ENCODE results near the gene TMEM117.
"Not testable (repeated sequence)": the region's sequence is repeated elsewhere in the genome, so short reads cannot be mapped to it uniquely, and the experiment has no call there.

TMEM117 gene

GRCh38 chr12:44029194-44029593 lies 193.3 kb downstream of the TMEM117 start:
- no peak for DNase-seq

DNA sequence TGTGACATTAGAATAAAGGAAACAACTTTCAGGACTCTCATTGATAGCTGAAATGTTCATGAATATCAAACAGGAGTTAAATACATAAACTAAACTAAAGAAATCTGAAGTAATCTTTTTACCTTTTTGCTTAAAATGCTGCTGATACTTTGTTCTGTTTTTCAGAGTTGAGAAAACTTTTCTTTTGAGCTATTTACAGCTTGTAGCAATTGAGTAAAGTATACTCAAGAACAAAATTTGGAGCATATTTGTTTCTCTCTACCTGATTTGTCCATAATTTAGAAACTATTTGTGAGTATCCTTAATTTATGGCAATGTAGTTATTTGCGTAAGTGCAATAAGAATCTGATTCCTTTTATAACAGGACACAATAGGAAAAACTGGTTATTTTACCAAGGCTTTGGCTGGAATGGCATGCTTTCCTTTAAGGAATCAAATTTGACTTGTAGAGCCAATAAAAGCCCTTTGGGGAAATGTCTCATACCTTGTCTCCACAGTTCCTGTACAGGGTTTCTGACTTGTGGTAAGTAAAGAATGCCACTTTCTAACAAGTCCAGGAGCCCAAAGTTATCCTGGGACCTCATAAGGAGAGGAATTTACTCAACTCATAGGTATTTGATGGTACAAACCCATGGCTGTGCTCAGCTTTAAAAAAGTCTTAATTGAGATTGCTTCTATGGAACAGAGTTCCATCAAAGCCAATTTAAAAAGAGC lies 195.7 kb downstream of the TMEM117 start:
- no peak for DNase-seq

GRCh38 chr12:44034906-44035305 lies 199.0 kb downstream of the TMEM117 start:
- DNase-seq, result no peak

DNA sequence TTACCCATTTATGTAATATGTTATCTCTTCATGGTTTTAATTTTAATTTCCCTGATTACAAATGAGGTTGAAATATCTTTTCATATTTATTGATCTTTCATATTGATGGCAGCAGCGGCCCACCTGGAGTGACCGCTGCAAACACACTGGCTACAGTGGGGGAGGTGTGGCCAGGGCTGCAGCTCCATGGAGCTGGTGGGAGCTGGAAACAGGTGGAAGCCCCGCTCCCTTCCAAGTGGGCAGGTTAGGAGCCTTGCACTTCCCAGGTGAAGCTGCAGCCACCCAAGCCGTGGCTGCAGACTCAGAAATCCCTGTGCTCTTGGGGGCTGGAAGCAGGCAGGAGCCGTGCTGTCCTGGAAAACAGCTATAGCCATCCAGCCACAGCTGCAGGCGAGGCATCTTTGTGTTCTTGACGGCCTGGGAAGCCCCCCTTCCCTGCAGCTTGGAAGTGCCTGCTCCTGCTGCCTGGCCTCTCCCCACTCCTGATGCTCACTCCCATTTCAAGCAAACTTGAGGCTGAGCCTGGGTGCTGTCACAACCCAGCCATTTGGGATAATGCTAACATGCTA lies 201.1 kb downstream of the TMEM117 start:
- DNase-seq, result no peak

DNA sequence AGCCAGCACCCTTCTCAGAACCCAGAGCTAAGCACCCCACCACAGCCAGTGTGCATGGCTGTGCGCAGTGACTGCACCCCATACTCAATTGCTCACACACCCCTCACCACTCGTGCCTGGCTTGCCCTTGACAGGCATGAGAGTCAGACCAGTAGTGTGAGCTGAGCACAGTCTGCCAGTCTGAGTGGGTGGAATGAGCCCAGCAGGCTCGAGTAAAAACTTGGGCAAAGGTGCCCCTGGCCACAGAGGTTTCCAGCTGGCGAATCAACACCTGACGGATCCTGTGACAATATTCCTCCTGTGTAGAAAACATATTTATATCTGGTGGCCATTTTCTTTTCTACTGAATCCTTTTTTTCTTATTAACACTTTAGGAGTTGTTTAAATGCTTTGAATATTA lies 202.5 kb downstream of the TMEM117 start:
- DNase-seq, result no peak

DNA sequence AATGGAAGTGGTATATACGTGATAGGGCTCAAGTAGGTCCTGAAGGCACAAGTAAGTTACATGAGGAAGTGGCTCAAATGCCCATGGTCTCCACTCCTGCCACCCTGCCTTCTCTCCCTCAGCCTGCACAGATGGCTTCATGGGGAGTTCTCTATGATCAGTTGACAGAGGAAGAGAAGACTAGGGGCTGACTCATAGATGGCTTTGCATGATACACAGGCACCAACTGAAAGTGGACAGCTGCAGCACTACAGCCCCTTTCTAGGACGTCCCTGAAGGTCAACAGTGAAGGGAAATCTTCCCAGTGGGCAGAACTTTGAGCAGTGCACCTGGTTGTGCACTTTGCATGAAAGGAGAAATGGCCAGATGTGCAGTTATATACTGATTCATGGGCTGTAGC lies 208.6 kb downstream of the TMEM117 start:
- DNase-seq, result not testable (repeated sequence)

- DNase-seq, result no peak
Measured at GRCh38 chr12:44046732-44047417, 211.0 kb downstream of the TMEM117 start.

DNA sequence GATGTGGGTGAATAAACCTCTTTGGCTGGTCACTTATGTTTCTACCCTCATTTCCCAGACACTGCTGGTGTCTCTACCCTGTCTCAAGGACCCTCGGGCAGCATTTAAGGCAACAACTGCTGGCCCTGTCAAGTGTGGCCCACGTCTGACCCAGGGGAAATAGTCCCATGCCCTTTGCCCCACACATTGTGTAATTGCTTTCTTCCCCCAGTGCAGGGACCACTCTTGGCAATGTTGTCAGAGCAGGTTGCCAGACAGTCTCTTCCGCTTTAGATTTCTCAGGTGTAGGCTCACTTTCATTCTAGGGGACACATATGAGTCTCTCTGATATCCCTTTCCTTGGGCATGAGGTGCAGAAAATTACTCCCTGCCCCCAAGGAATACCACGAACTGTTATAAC lies 216.7 kb downstream of the TMEM117 start:
- DNase-seq, result no peak

- DNase-seq, result no peak
Measured at GRCh38 chr12:44053549-44054127, 217.8 kb downstream of the TMEM117 start.

DNA sequence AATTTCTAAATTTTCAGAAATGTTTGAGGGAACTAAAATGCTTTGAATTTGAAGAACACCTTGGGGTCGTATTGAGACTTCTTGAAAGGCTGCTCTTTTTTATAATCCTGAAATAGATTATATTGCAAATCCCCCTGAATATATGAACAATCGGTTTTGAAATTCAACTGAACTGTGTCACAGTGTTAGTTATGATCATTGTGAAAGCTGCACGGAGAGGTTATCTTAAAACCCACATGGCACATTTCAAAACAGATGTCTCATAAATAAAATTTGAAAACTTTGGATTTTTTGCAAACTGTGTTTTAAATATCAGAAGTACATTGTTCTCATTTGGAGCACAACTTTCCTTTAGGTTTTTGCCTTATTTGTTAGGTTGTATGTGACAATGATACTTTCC lies 218.4 kb downstream of the TMEM117 start:
- DNase-seq, result no peak

DNA sequence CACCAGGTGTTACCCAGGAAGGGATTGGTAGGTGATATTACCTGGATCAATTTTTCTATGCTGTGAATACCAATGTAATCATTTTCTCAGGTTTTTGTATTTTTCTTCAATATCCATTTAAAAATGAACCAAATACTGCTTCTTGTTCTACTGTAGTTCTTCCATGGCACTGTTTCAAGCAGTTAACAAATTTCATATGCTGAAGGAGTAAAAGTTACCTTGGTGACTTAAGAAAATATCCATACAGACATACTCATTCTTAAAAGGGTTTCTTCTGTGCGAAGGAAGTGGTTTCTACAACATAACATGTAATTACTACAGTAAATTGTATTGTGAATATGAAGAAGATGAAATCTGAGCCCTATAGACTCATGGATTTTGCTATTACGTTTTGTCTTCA lies 222.5 kb downstream of the TMEM117 start:
- no peak for DNase-seq

- DNase-seq, result no peak
Measured at GRCh38 chr12:44059476-44059875, 223.6 kb downstream of the TMEM117 start.

GRCh38 chr12:44063671-44064070 lies 227.8 kb downstream of the TMEM117 start:
- DNase-seq, result no peak

DNA sequence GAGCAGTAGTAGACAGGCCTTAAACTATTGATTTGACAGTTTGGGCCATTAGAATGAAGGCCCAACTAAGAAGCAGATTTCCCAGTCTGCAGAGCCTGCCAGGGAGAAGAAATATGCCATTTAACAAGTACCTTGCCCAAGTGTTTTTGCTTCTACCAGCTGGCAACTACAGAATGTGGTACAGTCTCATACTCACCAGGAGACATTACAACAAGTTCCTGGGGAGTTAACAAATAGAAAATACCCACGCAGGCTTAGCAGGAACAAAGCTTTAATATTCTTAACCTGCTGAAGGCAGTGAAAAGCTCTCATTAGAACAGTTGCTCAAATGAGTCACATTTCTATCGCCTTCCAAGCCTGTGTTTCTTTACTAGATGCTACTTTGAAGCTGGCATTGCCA lies 241.0 kb downstream of the TMEM117 start:
- DNase-seq, result no peak

GRCh38 chr12:44077294-44077693 lies 241.4 kb downstream of the TMEM117 start:
- DNase-seq, result no peak

- no peak for DNase-seq
Measured at GRCh38 chr12:44078273-44078672, 242.4 kb downstream of the TMEM117 start.

- no peak for DNase-seq
Measured at GRCh38 chr12:44088647-44089046, 252.8 kb downstream of the TMEM117 start.

GRCh38 chr12:44091948-44092606 lies 256.2 kb downstream of the TMEM117 start:
- no peak for DNase-seq

- no peak for DNase-seq
Measured at GRCh38 chr12:44098786-44099185, 262.9 kb downstream of the TMEM117 start.

DNA sequence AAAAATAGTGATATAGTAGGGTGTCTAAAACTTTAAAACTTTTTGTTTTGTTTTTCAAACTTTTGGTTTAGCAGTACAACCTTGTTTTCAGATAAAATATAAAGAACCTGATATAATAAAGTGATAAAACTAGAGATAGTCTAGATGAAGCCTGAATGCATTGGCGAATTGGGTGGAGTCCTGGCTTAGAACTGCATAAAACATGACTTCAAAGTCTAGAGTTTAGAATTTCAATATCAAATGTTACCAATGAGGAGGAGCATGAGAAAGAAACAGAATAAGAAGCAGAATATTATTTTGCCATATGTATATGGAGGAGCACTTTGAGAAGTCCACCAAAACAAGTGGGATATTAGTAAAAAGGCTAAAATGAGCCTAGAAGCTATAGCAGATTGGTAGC lies 263.6 kb downstream of the TMEM117 start:
- DNase-seq, result no peak

GRCh38 chr12:44100264-44100663 lies 264.4 kb downstream of the TMEM117 start:
- DNase-seq, result no peak

DNA sequence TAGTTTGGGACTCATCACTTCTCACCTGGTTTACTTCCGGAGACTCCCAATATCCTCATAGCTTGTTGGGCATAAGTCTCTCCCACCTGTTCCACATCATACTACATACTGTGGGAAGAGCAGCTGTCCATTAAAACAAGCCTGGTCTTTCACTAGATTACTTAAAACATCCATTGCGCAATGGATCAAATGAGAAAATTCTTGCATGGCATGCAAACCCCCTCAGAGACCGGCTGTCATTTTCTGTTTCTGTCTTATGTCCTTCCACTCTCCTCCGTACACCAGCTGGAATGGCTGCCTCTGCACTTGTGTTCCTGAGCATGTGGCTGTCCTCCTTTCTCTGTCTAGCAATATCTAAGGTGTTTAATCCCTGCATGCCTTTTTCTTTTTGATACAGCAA lies 265.6 kb downstream of the TMEM117 start:
- no peak for DNase-seq

DNA sequence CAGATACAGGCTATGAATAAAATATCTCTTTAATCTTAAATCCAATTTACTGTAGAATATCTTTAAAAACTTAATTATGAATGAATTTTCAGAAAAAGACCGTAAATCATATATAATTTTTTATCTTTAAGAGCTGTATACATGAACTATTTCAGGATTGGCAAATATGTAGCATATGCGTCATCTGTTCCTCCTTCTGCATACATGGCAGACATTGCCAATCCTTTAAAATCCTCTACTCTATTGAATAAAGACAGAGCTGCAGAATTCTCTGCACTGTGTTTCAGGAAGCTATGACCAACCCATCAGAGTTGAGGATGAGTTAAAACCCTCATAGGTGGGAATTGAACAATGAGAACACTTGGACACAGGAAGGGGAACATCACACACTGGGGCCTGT lies 279.0 kb downstream of the TMEM117 start:
- DNase-seq, result no peak

GRCh38 chr12:44117337-44117736 lies 281.5 kb downstream of the TMEM117 start:
- DNase-seq, result no peak

Data from activated CD8-positive, alpha-beta memory T cell treated with anti-CD3 and anti-CD28 coated beads for 24 hours (primary cell).